Choroid plexus epithelial cell (primary cell): ENCODE results near the gene TIMP1.

ENCODE experiments used
- DNase-seq: peaks from one replicate; pipeline ENCODE4 v3.0.0-alpha.2; 2010; ENCODE audit warnings: low read depth
- H3K4me3 ChIP-seq: 2 replicates; pipeline ENCODE4 v1.5.1; 2011; ENCODE audit warnings: low read depth, mild to moderate bottlenecking, control low read depth, low read length, moderate library complexity
- TF ChIP-seq, protein P1 (sequence below): conservative IDR thresholded peaks from 2 replicates; pipeline ENCODE4 v1.5.1; 2011; ENCODE audit warnings: low read depth, mild to moderate bottlenecking, control low read depth, inconsistent platforms, low read length, moderate library complexity

TIMP1 gene

DNA sequence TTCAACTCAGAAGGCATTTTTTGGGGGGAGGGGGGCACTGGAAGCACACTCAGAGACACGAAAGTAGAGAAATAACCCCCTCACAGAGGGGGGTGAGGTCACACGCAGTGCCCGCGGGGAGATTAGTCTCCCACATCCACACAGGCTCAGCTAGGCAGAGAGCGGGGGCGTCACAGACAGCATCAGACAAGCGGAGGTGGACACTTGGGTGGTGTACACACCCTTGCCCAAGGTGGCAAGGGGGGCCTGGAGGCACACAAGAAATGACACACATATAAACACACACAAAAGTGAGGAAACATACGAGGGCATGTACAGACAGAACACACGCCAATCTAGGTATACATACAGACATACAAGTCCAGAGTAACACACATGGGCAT lies 38.1 kb downstream of the TIMP1 start:
- no peak overlapping the region for H3K4me3 ChIP-seq
- no peak for DNase-seq
- TF ChIP-seq, protein P1, sequence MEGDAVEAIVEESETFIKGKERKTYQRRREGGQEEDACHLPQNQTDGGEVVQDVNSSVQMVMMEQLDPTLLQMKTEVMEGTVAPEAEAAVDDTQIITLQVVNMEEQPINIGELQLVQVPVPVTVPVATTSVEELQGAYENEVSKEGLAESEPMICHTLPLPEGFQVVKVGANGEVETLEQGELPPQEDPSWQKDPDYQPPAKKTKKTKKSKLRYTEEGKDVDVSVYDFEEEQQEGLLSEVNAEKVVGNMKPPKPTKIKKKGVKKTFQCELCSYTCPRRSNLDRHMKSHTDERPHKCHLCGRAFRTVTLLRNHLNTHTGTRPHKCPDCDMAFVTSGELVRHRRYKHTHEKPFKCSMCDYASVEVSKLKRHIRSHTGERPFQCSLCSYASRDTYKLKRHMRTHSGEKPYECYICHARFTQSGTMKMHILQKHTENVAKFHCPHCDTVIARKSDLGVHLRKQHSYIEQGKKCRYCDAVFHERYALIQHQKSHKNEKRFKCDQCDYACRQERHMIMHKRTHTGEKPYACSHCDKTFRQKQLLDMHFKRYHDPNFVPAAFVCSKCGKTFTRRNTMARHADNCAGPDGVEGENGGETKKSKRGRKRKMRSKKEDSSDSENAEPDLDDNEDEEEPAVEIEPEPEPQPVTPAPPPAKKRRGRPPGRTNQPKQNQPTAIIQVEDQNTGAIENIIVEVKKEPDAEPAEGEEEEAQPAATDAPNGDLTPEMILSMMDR = no peak

DNA sequence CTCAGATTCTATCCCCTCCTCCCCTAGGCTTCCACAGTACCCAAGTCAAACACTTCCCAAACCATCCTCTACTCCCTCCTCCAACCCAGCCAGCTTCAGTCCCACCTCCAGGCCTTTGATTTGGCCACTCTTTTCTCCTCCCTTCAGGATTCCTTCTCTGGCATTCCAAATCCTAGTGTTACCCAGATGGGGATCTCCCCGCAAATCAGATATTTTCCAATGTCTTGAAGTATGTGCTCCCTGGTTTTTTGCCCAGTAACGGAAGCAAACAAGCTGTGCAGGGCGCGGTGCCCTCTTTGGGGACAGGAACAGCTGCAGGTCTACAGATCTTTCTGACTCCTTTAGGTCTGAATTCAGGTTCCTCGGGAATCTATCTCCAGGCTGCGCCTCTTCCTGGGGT lies 39.6 kb downstream of the TIMP1 start:
- TF ChIP-seq, protein P1 = no peak
- DNase-seq = no peak
- H3K4me3 ChIP-seq = no peak overlapping the region

- DNase-seq = peak; percentile 85
Observed at GRCh38 chrX:47623540-47624027, 41.3 kb downstream of the TIMP1 start.

DNA sequence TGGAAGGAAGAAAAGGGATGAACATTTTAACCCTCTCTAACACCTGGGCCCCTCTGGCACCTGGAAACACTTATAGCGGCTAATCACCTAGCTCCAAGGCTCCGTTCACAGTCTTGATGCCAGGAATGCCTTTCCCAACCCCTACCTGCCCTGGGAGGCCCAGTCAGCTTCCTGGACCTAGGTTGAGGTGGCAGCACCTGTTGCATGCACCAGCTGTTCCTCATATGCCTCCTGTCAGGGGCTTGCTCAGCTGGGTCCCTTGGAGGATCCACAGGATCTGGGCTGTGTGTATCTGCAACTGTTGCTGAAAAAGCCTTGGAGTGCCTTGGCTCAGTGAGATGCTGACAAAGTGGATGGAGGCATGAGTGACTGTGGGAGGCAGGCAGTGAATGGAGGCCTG lies 43.1 kb downstream of the TIMP1 start:
- TF ChIP-seq, protein P1 = no peak
- H3K4me3 ChIP-seq = no peak overlapping the region
- no peak for DNase-seq

More at GRCh38 chrX:47623540-47624027, 41.3 kb downstream of the TIMP1 start:
- TF ChIP-seq, protein P1 = no peak
- H3K4me3 ChIP-seq = peak overlapping the region; percentile 51

DNA sequence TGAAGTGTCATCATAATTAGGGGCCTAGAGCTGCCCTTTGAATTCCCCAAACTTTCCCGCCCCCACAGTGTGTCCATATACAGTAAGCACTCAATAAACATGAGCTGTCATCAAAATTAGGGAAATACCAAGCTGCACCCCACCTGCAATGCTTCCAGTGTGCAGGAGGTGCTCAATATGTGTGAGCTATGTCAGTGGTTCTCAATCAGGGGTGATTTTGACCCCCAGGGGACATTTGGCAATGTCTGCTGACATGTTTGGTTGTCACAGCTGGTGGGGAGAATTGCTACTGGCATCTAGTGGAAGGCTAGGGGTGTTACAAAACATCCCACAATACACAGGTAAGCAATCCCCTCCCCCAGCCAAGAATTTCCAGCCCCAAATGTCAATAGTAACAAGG lies 46.7 kb downstream of the TIMP1 start:
- TF ChIP-seq, protein P1 = peak; percentile 36
- no peak overlapping the region for H3K4me3 ChIP-seq
- DNase-seq = no peak

DNA sequence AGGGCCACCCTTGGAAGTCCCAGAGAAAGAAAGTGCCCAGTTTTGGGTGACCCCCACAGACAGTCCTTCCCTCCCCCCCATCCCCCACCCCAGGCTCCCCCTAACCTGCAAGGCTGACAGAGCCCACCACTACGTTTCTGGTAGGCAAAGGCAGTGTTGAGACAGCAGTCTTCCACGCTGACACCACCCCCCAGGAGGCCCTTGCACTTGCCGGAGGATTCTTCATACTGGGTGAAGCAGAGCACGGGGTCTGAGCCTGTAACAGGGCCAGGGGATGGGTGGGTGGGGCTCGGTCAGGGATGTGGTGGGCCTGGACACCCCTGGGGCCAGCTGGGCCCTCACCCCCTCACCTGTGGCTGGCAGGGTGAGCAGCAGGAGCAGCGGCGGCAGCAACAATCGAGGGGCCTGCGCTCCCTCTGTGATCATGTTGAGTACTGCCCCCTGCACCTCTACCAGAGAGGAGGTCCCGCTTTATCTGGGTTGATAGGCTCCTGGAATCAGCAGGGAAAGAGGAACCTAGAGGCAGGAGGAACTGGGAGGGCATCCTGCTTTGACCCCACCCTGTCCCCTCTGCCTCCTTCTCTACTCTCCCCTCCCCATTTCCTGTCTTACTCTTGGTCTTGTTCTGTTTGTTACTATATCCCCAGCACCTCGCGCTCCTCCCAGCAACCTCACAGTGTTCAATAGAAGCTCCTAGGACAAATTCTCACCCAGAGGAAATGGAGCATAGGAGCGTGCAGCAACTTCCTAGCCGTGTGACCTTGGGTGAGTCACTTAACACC lies 47.4 kb downstream of the TIMP1 start, which contains the start of gene CFP:
TSS of gene CFP (minus strand) at position 512 of the 782 bp plus-strand sequence. CDS start at position 426, 86 bp downstream.
- DNase-seq = no peak
- no peak within 1 kb of the TSS for H3K4me3 ChIP-seq
- TF ChIP-seq, protein P1 = no peak

GRCh38 chrX:47631676-47632075 lies 49.4 kb downstream of the TIMP1 start:
- DNase-seq = no peak
- TF ChIP-seq, protein P1 = no peak
- H3K4me3 ChIP-seq = no peak overlapping the region
